NCI-H1048 (cell line): ENCODE results near the gene RESP18.

Source experiments
- DNase-seq: peaks from one replicate; lab custom pipeline; 2025; lab: John Stamatoyannopoulos, UW

The RESP18 gene

DNA sequence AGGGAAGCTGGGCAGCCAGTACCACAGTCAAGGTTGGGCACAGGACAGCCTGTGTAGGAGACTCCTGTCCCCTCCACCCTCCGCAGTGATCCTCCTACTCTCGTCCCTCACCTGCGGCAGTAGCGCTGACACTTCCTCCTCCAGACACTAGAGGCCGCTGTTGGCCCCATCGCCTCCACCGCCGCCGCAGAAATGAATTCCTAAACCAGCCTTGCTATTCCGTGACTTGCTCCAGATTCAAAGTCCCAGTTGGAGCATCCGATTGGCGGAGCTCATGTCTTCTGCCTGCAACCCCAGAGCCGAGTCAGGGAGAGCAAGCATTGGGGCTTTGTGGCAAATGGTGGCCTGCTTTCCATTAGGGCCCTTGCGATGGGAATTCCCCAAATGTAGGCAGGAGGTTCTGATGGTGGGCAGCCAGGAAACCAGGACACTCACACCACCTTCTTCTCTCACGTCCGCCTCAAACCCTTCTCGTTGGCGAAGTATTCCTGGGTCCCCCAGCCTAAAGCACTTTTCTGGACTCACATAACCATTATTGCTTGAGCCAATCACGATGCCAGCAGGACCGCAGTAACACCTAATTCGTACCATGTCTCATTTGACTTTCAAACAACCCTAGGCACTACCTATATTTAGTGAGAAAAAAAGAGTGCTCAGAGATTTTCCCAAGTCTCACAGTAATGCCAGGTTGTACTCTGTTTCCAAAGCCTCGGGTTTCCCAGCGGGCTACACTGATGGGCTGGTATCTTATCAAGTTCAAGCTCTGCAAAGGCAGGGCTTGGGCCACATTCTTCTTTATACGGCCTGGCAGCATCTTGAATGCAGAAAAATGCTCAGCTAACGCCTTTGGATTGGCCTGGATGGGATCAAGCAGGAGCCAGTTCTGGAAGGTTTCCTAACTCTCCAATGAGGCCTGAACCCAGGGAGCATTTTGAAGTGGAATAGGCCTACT is 54.6 kb downstream of the RESP18 start:
- DNase-seq, result no peak
